WTC11 (cell line): ENCODE results near the gene CPT1A. TPM values are rescaled to one million over a fixed set of nuclear protein-coding genes. Genes with fewer than 3 reads are reported as not detected.

Source experiments
- ATAC-seq: fragments of 200-7000 bp; cut with Tn5 transposase; 2 replicates; pipeline ENCODE4 v1.10.0; 2021; ENCODE audit warnings: mild to moderate bottlenecking, moderate library complexity
- CTCF ChIA-PET: fragments of 300-600 bp; sonication (Branson Sonifier 250); formaldehyde crosslinking; loops from one replicate; lab custom pipeline; 2021; ENCODE audit warnings: antibody characterized with exemption; lab: Charles Lee
- POLR2A ChIA-PET: fragments of 350-600 bp; sonication (Branson Sonifier 250); formaldehyde crosslinking; loops from one replicate; lab custom pipeline; 2021; ENCODE audit warnings: antibody characterized with exemption; lab: Charles Lee
- DNase-seq: peaks from one replicate; pipeline ENCODE4 v3.0.0; 2021; ENCODE audit warnings: low spot score
- H3K27ac Mint-ChIP-seq: 2 replicates; pipeline ENCODE4 v1.8.0; 2021; ENCODE audit warnings: mixed read lengths
- H3K27me3 Mint-ChIP-seq: 2 replicates; pipeline ENCODE4 v1.8.0; 2021; ENCODE audit warnings: low read depth, mild to moderate bottlenecking, moderate library complexity, mixed read lengths
- H3K36me3 Mint-ChIP-seq: 2 replicates; pipeline ENCODE4 v1.8.0; 2021; ENCODE audit warnings: mixed read lengths
- H3K4me1 Mint-ChIP-seq: 2 replicates; pipeline ENCODE4 v1.8.0; 2022; ENCODE audit warnings: mixed read lengths
- H3K4me3 Mint-ChIP-seq: 2 replicates; pipeline ENCODE4 v1.8.0; 2021; ENCODE audit warnings: mild to moderate bottlenecking, moderate library complexity, mixed read lengths
- H3K9me3 Mint-ChIP-seq: 2 replicates; pipeline ENCODE4 v1.8.0; 2021; ENCODE audit warnings: mixed read lengths
- ARID4B ChIP-seq: sonication (generic); formaldehyde crosslinking; IDR thresholded peaks from 2 replicates; pipeline ENCODE4 v1.8.0; 2023; ENCODE audit warnings: missing genetic modification reagents, mild to moderate bottlenecking, borderline replicate concordance
- CDX4 ChIP-seq: fragments of 250-450 bp; sonication (Bioruptor Pico); IDR thresholded peaks from 2 replicates; pipeline ENCODE4 v1.9.0; 2021; ENCODE audit warnings: moderate library complexity, mild to moderate bottlenecking, inconsistent platforms, borderline replicate concordance
- CREB1 ChIP-seq: sonication (generic); formaldehyde crosslinking; IDR thresholded peaks from 2 replicates; pipeline ENCODE4 v1.8.0; 2023; ENCODE audit warnings: mild to moderate bottlenecking, missing genetic modification reagents
- CTCF ChIP-seq: fragments of 200-600 bp; IDR thresholded peaks from 2 replicates; pipeline ENCODE4 v1.8.0; 2022; ENCODE audit warnings: antibody characterized with exemption
- E2F4 ChIP-seq: sonication (generic); formaldehyde crosslinking; IDR thresholded peaks from 2 replicates; pipeline ENCODE4 v1.8.1; 2022; ENCODE audit warnings: low read depth, mild to moderate bottlenecking, moderate library complexity, missing genetic modification reagents, borderline replicate concordance
- GTF2I ChIP-seq: fragments of 250-450 bp; sonication (Bioruptor Pico); conservative IDR thresholded peaks from 2 replicates; pipeline ENCODE4 v1.4.0; 2021; ENCODE audit warnings: mild to moderate bottlenecking
- IRF1 ChIP-seq: sonication (generic); formaldehyde crosslinking; IDR thresholded peaks from 2 replicates; pipeline ENCODE4 v1.8.0; 2023; ENCODE audit warnings: missing genetic modification reagents
- IRF2 ChIP-seq: sonication (generic); formaldehyde crosslinking; IDR thresholded peaks from 2 replicates; pipeline ENCODE4 v1.8.0; 2022; ENCODE audit warnings: low read depth, missing genetic modification reagents, borderline replicate concordance
- JUN ChIP-seq: sonication (generic); formaldehyde crosslinking; IDR thresholded peaks from 2 replicates; pipeline ENCODE4 v1.8.0; 2023; ENCODE audit warnings: mild to moderate bottlenecking, missing genetic modification reagents
- KAT7 ChIP-seq: sonication (generic); formaldehyde crosslinking; IDR thresholded peaks from 2 replicates; pipeline ENCODE4 v1.8.1; 2023; ENCODE audit warnings: missing genetic modification reagents, mild to moderate bottlenecking, borderline replicate concordance
- MAX ChIP-seq: sonication (generic); formaldehyde crosslinking; IDR thresholded peaks from 2 replicates; pipeline ENCODE4 v1.8.0; 2022; ENCODE audit warnings: mild to moderate bottlenecking, missing genetic modification reagents
- RELA ChIP-seq: sonication (generic); formaldehyde crosslinking; IDR thresholded peaks from 2 replicates; pipeline ENCODE4 v1.8.1; 2022; ENCODE audit warnings: missing genetic modification reagents, mild to moderate bottlenecking, borderline replicate concordance
- SOX15 ChIP-seq: fragments of 250-450 bp; sonication (Bioruptor Pico); IDR thresholded peaks from 2 replicates; pipeline ENCODE4 v1.9.0; 2021; ENCODE audit warnings: mild to moderate bottlenecking
- SP1 ChIP-seq: sonication (generic); formaldehyde crosslinking; conservative IDR thresholded peaks from 2 replicates; pipeline ENCODE4 v1.8.1; 2022; ENCODE audit warnings: missing genetic modification reagents
- USF1 ChIP-seq: sonication (generic); formaldehyde crosslinking; IDR thresholded peaks from 2 replicates; pipeline ENCODE4 v1.8.0; 2022; ENCODE audit warnings: mild to moderate bottlenecking, missing genetic modification reagents
- ZNF121 ChIP-seq: sonication (generic); formaldehyde crosslinking; IDR thresholded peaks from 2 replicates; pipeline ENCODE4 v1.8.0; 2023; ENCODE audit warnings: missing genetic modification reagents
- ZNF232 ChIP-seq: sonication (generic); formaldehyde crosslinking; IDR thresholded peaks from 2 replicates; pipeline ENCODE4 v1.8.0; 2022; ENCODE audit warnings: mild to moderate bottlenecking, missing genetic modification reagents
- ZNF263 ChIP-seq: sonication (generic); formaldehyde crosslinking; IDR thresholded peaks from 2 replicates; pipeline ENCODE4 v1.8.1; 2022; ENCODE audit warnings: low read depth, mild to moderate bottlenecking, moderate library complexity, missing genetic modification reagents
- ZNF425 ChIP-seq: fragments of 250-450 bp; sonication (Bioruptor Pico); conservative IDR thresholded peaks from 2 replicates; pipeline ENCODE4 v1.9.0; 2021; ENCODE audit warnings: mild to moderate bottlenecking
- total RNA-seq: library from RNA; stranded (reverse); gene quantifications from 3 replicates; pipeline ENCODE4 v1.2.3, GENCODE V29; 2021

The CPT1A gene
- total RNA-seq, 1 experiment from 2014 or later: 28.1 TPM

GRCh38 chr11:68855205-68855981 is 13.7 kb upstream of the CPT1A start (continued):
- TF ChIP-seq ZNF263 (CRISPR knock-in tag) (peak; percentile 47; the same call in 1 of the 2 replicates), GTF2I (CRISPR knock-in tag) (0 out of 2 replicates have a peak, but pooled peaks have one; percentile 8), USF1 (CRISPR knock-in tag) (no peak; the same call in 1 of the 2 replicates), KAT7 (CRISPR knock-in tag) (peak; percentile 44; the same call in 1 of the 2 replicates), SP1 (0 out of 2 replicates have a peak, but pooled peaks have one; percentile 24), IRF2 (no peak), ZNF425 (CRISPR knock-in tag) (no peak), CREB1 (no peak), MAX (CRISPR knock-in tag) (peak; percentile 38), JUN (no peak)

- H3K9me3 Mint-ChIP-seq: peaks cover 7% of the 10 kb centered on the region
- H3K27ac Mint-ChIP-seq: no peak overlapping the region
- H3K36me3 Mint-ChIP-seq: no peaks in the 10 kb centered on the region
- peak overlapping the region; percentile 82 for H3K4me3 Mint-ChIP-seq
- POLR2A ChIA-PET: interaction anchor here (0.7 to 1.5 kb wide), 3 partner anchors 10 to 19 kb away, joined by 3 to 6 read pairs (median 4); no protein-coding TSS in a partner anchor
- CTCF ChIA-PET: interaction anchor here (0.5 to 1.7 kb wide), 9 partner anchors 10 to 618 kb away, joined by 3 to 8 read pairs (median 4); no protein-coding TSS in a partner anchor
- H3K27me3 Mint-ChIP-seq: peaks cover 26% of the 10 kb centered on the region
- DNase-seq (no peak), ATAC-seq (peak; percentile 38)
- H3K4me1 Mint-ChIP-seq: peaks cover 11% of the 10 kb centered on the region
- TF ChIP-seq SOX15 (CRISPR knock-in tag) (no peak), CDX4 (CRISPR knock-in tag) (no peak), ZNF232 (no peak), ARID4B (no peak), IRF1 (CRISPR knock-in tag) (no peak), ZNF121 (CRISPR knock-in tag) (no peak), CTCF (no peak), E2F4 (CRISPR knock-in tag) (no peak), RELA (CRISPR knock-in tag) (no peak), ZNF263 (CRISPR knock-in tag) (no peak), ZNF425 (CRISPR knock-in tag) (no peak)
Measured at GRCh38 chr11:68854273-68854958, 12.7 kb upstream of the CPT1A start.
